Neuronal stem cell (in vitro differentiated cells): Measurements from ENCODE around the gene PLD1.

Experiments used
- DNase-seq: peaks from one replicate; pipeline ENCODE4 v3.0.0-alpha.2; 2013; ENCODE audit warnings: low spot score
- H2AFZ ChIP-seq: one replicate; pipeline ENCODE4 v1.6.1; 2013; ENCODE audit warnings: mild to moderate bottlenecking, low read length, inconsistent platforms
- H2AK5ac ChIP-seq: 2 replicates; pipeline ENCODE4 v1.6.1; 2013; ENCODE audit warnings: low read depth, mild to moderate bottlenecking, inconsistent platforms, low read length, moderate library complexity, mixed read lengths
- H2BK120ac ChIP-seq: 2 replicates; pipeline ENCODE4 v1.6.1; 2013; ENCODE audit warnings: low read depth, mild to moderate bottlenecking, inconsistent platforms, low read length, moderate library complexity, mixed read lengths
- H2BK12ac ChIP-seq: one replicate; pipeline ENCODE4 v1.6.1; 2013; ENCODE audit warnings: low read length, inconsistent platforms
- H2BK15ac ChIP-seq: 2 replicates; pipeline ENCODE4 v1.6.1; 2013; ENCODE audit warnings: mild to moderate bottlenecking, low read length, inconsistent platforms, mixed read lengths
- H2BK5ac ChIP-seq: one replicate; pipeline ENCODE4 v1.6.1; 2013; ENCODE audit warnings: inconsistent platforms, mild to moderate bottlenecking, low read length, moderate library complexity
- H3K14ac ChIP-seq: one replicate; pipeline ENCODE4 v1.6.1; 2013; ENCODE audit warnings: low read length, inconsistent platforms
- H3K18ac ChIP-seq: 2 replicates; pipeline ENCODE4 v1.6.1; 2013; ENCODE audit warnings: low read length, inconsistent platforms
- H3K23ac ChIP-seq: 2 replicates; pipeline ENCODE4 v1.6.1; 2013; ENCODE audit warnings: low read depth, mild to moderate bottlenecking, mixed read lengths, low read length, inconsistent platforms; ENCODE audit not compliant: poor library complexity
- H3K27ac ChIP-seq: replicated peaks from 3 replicates; pipeline ENCODE4 v1.5.1; 2013; ENCODE audit warnings: low read length, inconsistent platforms
- H3K27me3 ChIP-seq, 3 experiments: 2 replicates each; pipeline ENCODE4 v1.6.1; 2013; ENCODE audit warnings: low read length in 3 of 3, mild to moderate bottlenecking in 2 of 3, inconsistent platforms in 1 of 3, low read depth in 1 of 3, mixed read lengths in 1 of 3, moderate library complexity in 1 of 3; ENCODE audit not compliant: control insufficient read depth in 3 of 3, insufficient read depth in 3 of 3
- H3K36me3 ChIP-seq, 2 donors: replicated peaks in 1 of 2; 2 replicates each; pipeline ENCODE4 v1.6.1; 2013; ENCODE audit warnings: low read length in 2 of 2; ENCODE audit not compliant: control insufficient read depth in 2 of 2, insufficient read depth in 2 of 2
- H3K4ac ChIP-seq: 2 replicates; pipeline ENCODE4 v1.6.1; 2013; ENCODE audit warnings: inconsistent platforms, mild to moderate bottlenecking, low read length, moderate library complexity
- H3K4me1 ChIP-seq, 2 donors: 1 replicate in 1 of 2; 2 replicates in 1 of 2; pipeline ENCODE4 v1.6.1; 2013; ENCODE audit warnings: low read length in 2 of 2, low read depth in 1 of 2; ENCODE audit not compliant: control insufficient read depth in 2 of 2, insufficient read depth in 1 of 2
- H3K4me2 ChIP-seq: one replicate; pipeline ENCODE4 v1.6.1; 2013; ENCODE audit warnings: mild to moderate bottlenecking, low read length, inconsistent platforms; ENCODE audit not compliant: insufficient read depth, poor library complexity, severe bottlenecking
- H3K4me3 ChIP-seq, 2 donors: 2 replicates each; pipeline ENCODE4 v1.5.1; 2013; ENCODE audit warnings: low read length in 2 of 2, mild to moderate bottlenecking in 2 of 2, inconsistent platforms in 1 of 2, moderate library complexity in 1 of 2
- H3K79me1 ChIP-seq: one replicate; pipeline ENCODE4 v1.6.1; 2013; ENCODE audit warnings: low read depth, mild to moderate bottlenecking, inconsistent platforms, low read length, moderate library complexity
- H3K9ac ChIP-seq: one replicate; pipeline ENCODE4 v1.6.1; 2013; ENCODE audit warnings: mild to moderate bottlenecking, low read depth, low read length, inconsistent platforms; ENCODE audit not compliant: poor library complexity
- H3K9me3 ChIP-seq, 2 donors: replicated peaks in 1 of 2; 2 replicates each; pipeline versions ENCODE3 to v1.6.1; 2013; ENCODE audit warnings: low read length in 2 of 2, mild to moderate bottlenecking in 2 of 2, inconsistent platforms in 1 of 2, low read depth in 1 of 2, mixed read lengths in 1 of 2, moderate library complexity in 1 of 2; ENCODE audit not compliant: control insufficient read depth in 2 of 2, insufficient read depth in 1 of 2
- H4K8ac ChIP-seq: one replicate; pipeline ENCODE4 v1.6.1; 2013; ENCODE audit warnings: low read depth, mild to moderate bottlenecking, inconsistent platforms, low read length, moderate library complexity
- H4K91ac ChIP-seq: one replicate; pipeline ENCODE4 v1.6.1; 2013; ENCODE audit warnings: low read length, low read depth, mild to moderate bottlenecking, inconsistent platforms; ENCODE audit not compliant: poor library complexity
- WGBS, 2 donors: extraction: QIAGEN DNeasy Blood & Tissue Kit; methylation state at CpG; one replicate each; pipeline ENCODE4 v1.1.7; 2013; ENCODE audit warnings: missing lambda C conversion rate in 2 of 2, mixed read lengths in 1 of 2; ENCODE audit not compliant: insufficient read length in 2 of 2, insufficient replicate concordance in 1 of 2; ENCODE audit errors: extremely low coverage in 2 of 2; 5-methylcytosine and 5-hydroxymethylcytosine counted together

PLD1 gene

DNA sequence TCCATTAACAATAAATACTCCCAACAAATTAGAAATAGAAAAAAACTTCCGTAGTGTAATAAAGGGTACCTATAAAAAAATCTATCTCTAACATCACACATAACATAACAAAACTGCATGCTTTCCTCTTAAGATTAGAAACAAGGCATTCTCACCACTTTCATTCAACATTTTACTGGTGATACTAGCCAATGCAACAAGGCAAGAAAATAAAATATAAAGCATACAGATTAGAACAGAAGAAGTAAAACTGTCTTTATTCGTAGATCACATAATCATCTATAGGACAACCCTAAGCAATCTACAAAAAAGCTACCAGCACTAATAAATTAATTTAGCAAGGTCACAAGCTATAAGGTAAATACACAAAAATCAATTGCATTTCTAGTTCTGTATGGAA is 107.1 kb downstream of the PLD1 start:
- H4K91ac ChIP-seq, result no peak overlapping the region
- H3K36me3 ChIP-seq, result no peaks in the 10 kb centered on the region
- H2AK5ac ChIP-seq, result no peak overlapping the region
- no peak for DNase-seq
- peaks cover 0 to 2% of the 10 kb centered on the region in 2 donors for H3K4me1 ChIP-seq
- no peak overlapping the region for H3K23ac ChIP-seq
- H2AFZ ChIP-seq, result no peak overlapping the region
- H3K18ac ChIP-seq, result no peak overlapping the region
- no CpG with 5 or more reads among the region's 2 CpGs for WGBS, 2 donors
- H3K79me1 ChIP-seq, result no peaks in the 10 kb centered on the region
- no peak overlapping the region for H2BK12ac ChIP-seq
- no peak overlapping the region for H3K9ac ChIP-seq
- no peak overlapping the region for H4K8ac ChIP-seq
- no peak overlapping the region for H3K27ac ChIP-seq
- H3K9me3 ChIP-seq, result peaks cover 0 to 5% of the 10 kb centered on the region in 2 donors
- H3K4ac ChIP-seq, result no peak overlapping the region
- no peak overlapping the region for H2BK120ac ChIP-seq
- H2BK5ac ChIP-seq, result no peak overlapping the region
- H3K27me3 ChIP-seq, result peaks cover 0 to 2% (median 0%) of the 10 kb centered on the region in 3 experiments
- no peak overlapping the region for H2BK15ac ChIP-seq
- H3K4me2 ChIP-seq, result no peak overlapping the region
- no peak overlapping the region for H3K4me3 ChIP-seq
- no peak overlapping the region for H3K14ac ChIP-seq

DNA sequence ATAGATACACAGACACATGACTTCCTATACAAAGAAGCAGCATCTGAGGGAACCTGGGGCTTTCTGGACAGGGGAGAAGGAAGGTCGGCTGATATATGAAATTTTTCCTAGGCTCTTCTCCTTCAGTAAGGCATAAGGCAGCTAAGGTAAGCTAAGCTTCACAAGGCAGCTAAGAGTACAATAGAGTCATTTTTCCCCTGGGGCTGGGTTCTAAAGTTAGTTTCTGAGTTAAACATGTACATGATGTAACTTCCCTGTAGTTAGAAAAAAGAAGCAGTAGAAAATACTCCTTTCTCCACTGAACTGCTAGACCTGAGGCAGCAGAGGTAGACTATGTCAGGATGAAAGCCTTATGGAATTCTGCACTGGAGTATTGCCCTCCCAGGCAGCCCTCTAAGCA is 109.6 kb downstream of the PLD1 start:
- Histone ChIP-seq H3K23ac (no peak overlapping the region), H3K4ac (no peak overlapping the region), H3K4me3 (no peak overlapping the region), H3K27me3 (no peaks in the 10 kb centered on the region), H3K9me3 (peaks cover 0 to 5% of the 10 kb centered on the region in 2 donors), H3K9ac (no peak overlapping the region), H2AK5ac (no peak overlapping the region), H3K18ac (no peak overlapping the region), H3K27ac (no peak overlapping the region), H3K4me1 (peaks cover 0 to 2% of the 10 kb centered on the region in 2 donors), H3K36me3 (no peaks in the 10 kb centered on the region), H4K91ac (no peak overlapping the region), H2BK5ac (no peak overlapping the region), H2BK120ac (no peak overlapping the region), H4K8ac (no peak overlapping the region), H3K4me2 (no peak overlapping the region), H2AFZ (no peak overlapping the region), H2BK15ac (no peak overlapping the region), H3K79me1 (no peaks in the 10 kb centered on the region), H2BK12ac (no peak overlapping the region), H3K14ac (no peak overlapping the region)
- WGBS, 2 donors, result no CpG with 5 or more reads among the region's 1 CpG
- no peak for DNase-seq

DNA sequence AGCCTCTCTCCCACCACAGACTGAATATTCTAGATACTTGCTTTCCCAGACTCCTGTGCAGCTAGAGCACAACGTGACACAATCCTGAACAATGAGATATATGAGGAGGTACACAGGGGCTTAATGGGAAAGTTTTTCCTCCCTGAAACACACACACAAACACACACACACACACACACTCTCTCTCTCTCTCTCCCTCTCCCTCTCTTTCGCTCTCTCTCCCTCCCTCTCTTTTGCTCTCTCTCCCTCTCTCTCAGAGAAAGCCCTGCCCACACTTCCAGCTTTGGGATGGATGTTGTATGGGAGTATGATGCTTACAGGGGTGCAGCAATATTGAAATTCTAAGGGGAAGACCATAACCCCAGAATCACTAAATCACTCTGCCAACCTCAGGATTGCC is 110.1 kb downstream of the PLD1 start:
- Histone ChIP-seq H3K36me3 (no peaks in the 10 kb centered on the region), H3K4ac (no peak overlapping the region), H3K9me3 (peaks cover 0 to 5% of the 10 kb centered on the region in 2 donors), H2AK5ac (no peak overlapping the region), H2BK12ac (no peak overlapping the region), H2BK15ac (no peak overlapping the region), H3K18ac (no peak overlapping the region), H3K27me3 (no peaks in the 10 kb centered on the region), H3K4me1 (peaks cover 0 to 2% of the 10 kb centered on the region in 2 donors), H3K4me3 (no peak overlapping the region), H3K27ac (no peak overlapping the region), H2BK120ac (no peak overlapping the region), H3K14ac (no peak overlapping the region), H4K8ac (no peak overlapping the region), H3K9ac (no peak overlapping the region), H3K4me2 (no peak overlapping the region), H3K79me1 (no peaks in the 10 kb centered on the region), H3K23ac (no peak overlapping the region), H2BK5ac (no peak overlapping the region), H2AFZ (no peak overlapping the region), H4K91ac (no peak overlapping the region)
- DNase-seq, result no peak
- no CpG with 5 or more reads among the region's 2 CpGs for WGBS, 2 donors

DNA sequence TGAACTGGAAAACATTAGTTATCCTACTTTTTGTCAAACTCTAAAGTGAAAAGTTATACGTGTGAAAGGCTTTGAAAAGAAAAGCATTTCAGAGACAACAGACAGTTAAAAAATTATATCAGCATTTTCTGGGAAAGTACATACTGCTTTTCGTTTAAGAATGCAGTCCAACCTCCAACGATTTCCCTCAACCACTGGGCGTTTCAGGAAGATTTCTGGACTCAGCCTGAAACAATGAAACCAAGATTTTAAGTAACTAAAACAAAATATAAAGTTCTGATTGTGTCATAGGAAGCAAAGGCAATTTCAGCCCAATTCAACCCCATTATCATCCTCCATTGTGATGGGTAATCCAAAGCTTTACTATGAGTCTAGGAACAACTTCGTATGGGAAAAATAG is 110.7 kb downstream of the PLD1 start:
- no CpG with 5 or more reads among the region's 5 CpGs for WGBS, 2 donors
- H3K4me3 ChIP-seq, result no peak overlapping the region

More for the DNA sequence above, 110.7 kb downstream of the PLD1 start:
- Histone ChIP-seq H3K4me1 (no peaks in the 10 kb centered on the region), H3K4me2 (no peak overlapping the region), H3K9ac (no peak overlapping the region), H2BK12ac (no peak overlapping the region), H4K8ac (no peak overlapping the region), H3K4ac (no peak overlapping the region), H2AFZ (no peak overlapping the region), H2AK5ac (no peak overlapping the region), H3K18ac (no peak overlapping the region), H2BK120ac (no peak overlapping the region), H2BK15ac (no peak overlapping the region), H4K91ac (no peak overlapping the region), H3K23ac (no peak overlapping the region), H2BK5ac (no peak overlapping the region), H3K27me3 (no peaks in the 10 kb centered on the region), H3K14ac (no peak overlapping the region), H3K36me3 (no peaks in the 10 kb centered on the region), H3K9me3 (peaks cover 0 to 2% of the 10 kb centered on the region in 2 donors), H3K27ac (no peak overlapping the region), H3K79me1 (no peaks in the 10 kb centered on the region)
- no peak for DNase-seq
